HepG2 (cell line): ENCODE measurements around the gene PERCC1. TPM values are rescaled to one million over a fixed set of nuclear protein-coding genes. Genes with fewer than 3 reads are reported as not detected.

Source experiments
- ATAC-seq: fragments of 200-7000 bp; cut with Tn5 transposase; 3 replicates; pipeline ENCODE4 v1.9.1; 2020; ENCODE audit warnings: mild to moderate bottlenecking, moderate library complexity
- BruUV-seq: library from RNA; stranded (reverse); fragments of 400-500 nt; replicated peaks from 2 replicates; lab custom pipeline; 2021; lab: Mats Ljungman, UMichigan
- CTCF ChIA-PET: fragments of 300-600 bp; formaldehyde crosslinking; extraction: SDS; loops from one replicate; lab custom pipeline; 2021; ENCODE audit warnings: low total read pairs, inconsistent platforms, low intra/inter-chr PET ratio; lab: Yijun Ruan, JAX
- POLR2A ChIA-PET: fragments of 350-600 bp; sonication (Branson Sonifier 250); formaldehyde crosslinking; loops from one replicate; lab custom pipeline; 2020; ENCODE audit warnings: antibody characterized with exemption, inconsistent platforms; lab: Yijun Ruan, JAX
- DNase-seq: peaks from one replicate; pipeline ENCODE4 v3.0.0-alpha.2; 2015; ENCODE audit warnings: low spot score
- FAIRE-seq: peaks from 3 replicates; lab custom pipeline; 2011; peaks lifted over from hg19 to GRCh38; lab: Jason Lieb, UNC
- H2AFZ ChIP-seq: one replicate; pipeline ENCODE4 v1.6.1; 2011; ENCODE audit warnings: low read length, inconsistent platforms
- H3K27ac ChIP-seq: fragments of 300-600 bp; 3 replicates; pipeline ENCODE4 v1.8.0; 2011; ENCODE audit warnings: mixed run types, mild to moderate bottlenecking, mixed read lengths, low read length, inconsistent platforms; ENCODE audit not compliant: insufficient read depth; ENCODE audit errors: extremely low read length
- H3K27me3 ChIP-seq, 2 experiments: fragments of 200-600 bp in 1 of 2; 2 replicates in 1 of 2; 3 replicates in 1 of 2; pipeline versions ENCODE4 v1.6.0 to v1.8.0; 2011; ENCODE audit warnings: low read length in 2 of 2, mild to moderate bottlenecking in 2 of 2, moderate library complexity in 2 of 2, inconsistent platforms in 1 of 2; ENCODE audit not compliant: insufficient read depth in 2 of 2, control insufficient read depth in 1 of 2
- H3K36me3 ChIP-seq, 2 experiments: fragments of 200-600 bp in 1 of 2; replicated peaks in 1 of 2; 2 replicates in 1 of 2; 3 replicates in 1 of 2; pipeline versions ENCODE4 v1.5.1 to v1.8.0; 2011; ENCODE audit warnings: low read length in 2 of 2, inconsistent platforms in 1 of 2; ENCODE audit not compliant: insufficient read depth in 2 of 2, control insufficient read depth in 1 of 2
- H3K4me1 ChIP-seq: 2 replicates; pipeline ENCODE4 v1.5.1; 2012; ENCODE audit warnings: low read length, inconsistent platforms; ENCODE audit not compliant: insufficient read depth
- H3K4me2 ChIP-seq: 2 replicates; pipeline ENCODE4 v1.6.0; 2011; ENCODE audit warnings: low read depth, low read length, inconsistent platforms
- H3K4me3 ChIP-seq, 3 experiments: fragments of 200-600 bp in 1 of 3; sonication (generic), shearing (Covaris generic) in 1 of 3; replicated peaks in 1 of 3; 2 replicates each; pipeline ENCODE4 v1.5.1; 2011 to 2016; ENCODE audit warnings: low read length in 3 of 3, inconsistent platforms in 2 of 3, low read depth in 2 of 3, mild to moderate bottlenecking in 2 of 3, control low read depth in 1 of 3, mixed read lengths in 1 of 3; ENCODE audit not compliant: insufficient read depth in 1 of 3
- H3K79me2 ChIP-seq: one replicate; pipeline ENCODE4 v1.6.1; 2011; ENCODE audit warnings: low read length, inconsistent platforms; ENCODE audit not compliant: insufficient read depth
- H3K9ac ChIP-seq: 2 replicates; pipeline ENCODE4 v1.6.0; 2011; ENCODE audit warnings: mild to moderate bottlenecking, low read depth, low read length, inconsistent platforms; ENCODE audit not compliant: insufficient read depth
- H3K9me3 ChIP-seq: 2 replicates; pipeline ENCODE4 v1.5.1; 2012; ENCODE audit warnings: mild to moderate bottlenecking, low read length
- H4K20me1 ChIP-seq: 2 replicates; pipeline ENCODE4 v1.6.0; 2011; ENCODE audit warnings: inconsistent platforms, mild to moderate bottlenecking, low read length, moderate library complexity; ENCODE audit not compliant: insufficient read depth
- AHR ChIP-seq: IDR thresholded peaks from 2 replicates; pipeline ENCODE4 v1.6.1; 2018; ENCODE audit warnings: missing genetic modification reagents, missing compliant biosample characterization
- CBFB ChIP-seq: sonication (generic); formaldehyde crosslinking; IDR thresholded peaks from 2 replicates; pipeline ENCODE4 v1.4.0; 2020; ENCODE audit warnings: missing genetic modification reagents
- JUN ChIP-seq: sonication (generic); formaldehyde crosslinking; IDR thresholded peaks from 2 replicates; pipeline ENCODE4 v1.4.0; 2020; ENCODE audit warnings: mild to moderate bottlenecking, missing genetic modification reagents
- KDM6A ChIP-seq: IDR thresholded peaks from 2 replicates; pipeline ENCODE4 v1.6.1; 2016; ENCODE audit warnings: low read depth
- KLF16 ChIP-seq, 2 experiments: sonication (generic) in 1 of 2; formaldehyde crosslinking in 1 of 2; IDR thresholded peaks; 2 replicates each; pipeline versions ENCODE4 v1.6.1 to v1.8.0; 2016 to 2023; ENCODE audit warnings: missing genetic modification reagents in 2 of 2, missing compliant biosample characterization in 1 of 2
- PRDM15 ChIP-seq: sonication (generic); formaldehyde crosslinking; IDR thresholded peaks from 2 replicates; pipeline ENCODE4 v1.4.0; 2020; ENCODE audit warnings: missing genetic modification reagents
- ZFP36L2 ChIP-seq: sonication (generic); formaldehyde crosslinking; IDR thresholded peaks from 2 replicates; pipeline ENCODE4 v1.4.0; 2020; ENCODE audit warnings: missing genetic modification reagents
- ZNF296 ChIP-seq: sonication (generic); formaldehyde crosslinking; conservative IDR thresholded peaks from 2 replicates; pipeline ENCODE4 v1.5.0; 2020; ENCODE audit warnings: mild to moderate bottlenecking, missing genetic modification reagents
- ZNF407 ChIP-seq: sonication (generic); formaldehyde crosslinking; IDR thresholded peaks from one replicate; pipeline ENCODE4 v1.5.1; 2020; ENCODE audit warnings: mild to moderate bottlenecking, missing genetic modification reagents; ENCODE audit errors: not compliant biosample characterization
- WGBS: methylation state at CpG from one replicate; pipeline ENCODE4 v1.1.6; 2017; ENCODE audit warnings: low lambda C conversion rate; 5-methylcytosine and 5-hydroxymethylcytosine counted together
- in situ Hi-C: cut with HindIII; loops from 2 replicates; pipeline ENCODE4 v1.10.0; 2017; ENCODE audit warnings: low pct_unique_long_range_greater_than_20kb; ENCODE audit not compliant: extremely low pct_ligation_motif_present
- intact Hi-C: fragments of 100-400 bp; cut with micrococcal nuclease; formaldehyde crosslinking; loops from one replicate; pipeline ENCODE4 v1.10.0; 2022; ENCODE audit not compliant: unreplicated experiment
- polyA plus RNA-seq, 8 experiments: library from polyadenylated mRNA; depleted of rRNA in 3 of 8; stranded (reverse) in 7 of 8; unstranded in 1 of 8; fragments of >200 nt; fragmentation: Illumina TruSeq in 4 of 8; extraction: Trizol in 4 of 8; gene quantifications; 2 replicates each; pipeline versions ENCODE4 v1.2.1 to v1.2.3, GENCODE V29; 2011 to 2016; ENCODE audit warnings: low read depth in 4 of 8, missing spikeins in 1 of 8, mixed read lengths in 1 of 8; ENCODE audit not compliant: insufficient read depth in 1 of 8
- total RNA-seq, 5 experiments: library from RNA; depleted of rRNA; stranded (reverse); fragments of >200 nt; fragmentation: Illumina TruSeq; extraction: Trizol; gene quantifications; 2 replicates each; pipeline ENCODE4 v1.2.3, GENCODE V29; 2016; ENCODE audit warnings: low read depth in 1 of 5

PERCC1 gene
- total and polyA plus RNA-seq, 2 of the 13 experiments (the other 11 are each of a cell fraction or from before 2014, with no cell fraction given), result 0.15 TPM; not detected in 1

- DNase-seq (no peak), FAIRE-seq (no peak), ATAC-seq (no peak; the same call in 2 of the 3 replicates)
- BruUV-seq, result no TSS peak
- peaks cover 15% of the 10 kb centered on the region for H3K79me2 ChIP-seq
- no peak overlapping the region for H3K27ac ChIP-seq
- no peak overlapping the region for H3K9ac ChIP-seq
- H4K20me1 ChIP-seq, result no peaks in the 10 kb centered on the region
- H3K36me3 ChIP-seq, result peaks cover 6 to 7% of the 10 kb centered on the region in 2 experiments; a peak in 2 of 5 replicates
- 91% methylated on average over 13 of the region's 13 CpGs for WGBS
- no peak overlapping the region for H3K4me3 ChIP-seq
- intact Hi-C loops (no loop called here), in situ Hi-C loops (no loop called here)
- H3K4me1 ChIP-seq, result 0 out of 2 replicates have a peak, but pooled peaks cover 5% of the 10 kb centered on the region
- H3K4me2 ChIP-seq, result no peak overlapping the region
- ChIA-PET CTCF (no interaction called here), POLR2A (no interaction called here)
- no peaks in the 10 kb centered on the region for H3K9me3 ChIP-seq
- no peak overlapping the region for H2AFZ ChIP-seq
- H3K27me3 ChIP-seq, result no peaks in the 10 kb centered on the region
- TF ChIP-seq PRDM15 (CRISPR knock-in tag) (no peak), KLF16 (CRISPR knock-in tag; IDR thresholded peaks at IDR 0.05) (no peak), ZNF407 (CRISPR knock-in tag) (no peak), KDM6A (CRISPR knock-in tag) (no peak), JUN (no peak), ZNF296 (CRISPR knock-in tag) (no peak), ZFP36L2 (no peak), AHR (CRISPR knock-in tag) (no peak), CBFB (no peak)
Measured at GRCh38 chr16:1465567-1465915, 34.7 kb downstream of the PERCC1 start.
